GM10266 (cell line): ENCODE results near the gene HSH2D.
A peak's percentile ranks its signal among the peaks of the same experiment; 100 is the strongest.

Source experiments
- DNase-seq: peaks from one replicate; pipeline ENCODE4 v3.0.0; 2012; ENCODE audit errors: extremely low spot score
- TF ChIP-seq, protein P1 (sequence below): IDR thresholded peaks from 2 replicates; pipeline ENCODE4 v1.5.1; 2012; ENCODE audit warnings: mild to moderate bottlenecking, low read depth; ENCODE audit not compliant: control insufficient read depth, insufficient read depth; ENCODE audit errors: missing control alignments

HSH2D gene

GRCh38 chr19:16124953-16125352 lies 18.5 kb upstream of the HSH2D start:
- no peak for DNase-seq
- TF ChIP-seq, protein P1, sequence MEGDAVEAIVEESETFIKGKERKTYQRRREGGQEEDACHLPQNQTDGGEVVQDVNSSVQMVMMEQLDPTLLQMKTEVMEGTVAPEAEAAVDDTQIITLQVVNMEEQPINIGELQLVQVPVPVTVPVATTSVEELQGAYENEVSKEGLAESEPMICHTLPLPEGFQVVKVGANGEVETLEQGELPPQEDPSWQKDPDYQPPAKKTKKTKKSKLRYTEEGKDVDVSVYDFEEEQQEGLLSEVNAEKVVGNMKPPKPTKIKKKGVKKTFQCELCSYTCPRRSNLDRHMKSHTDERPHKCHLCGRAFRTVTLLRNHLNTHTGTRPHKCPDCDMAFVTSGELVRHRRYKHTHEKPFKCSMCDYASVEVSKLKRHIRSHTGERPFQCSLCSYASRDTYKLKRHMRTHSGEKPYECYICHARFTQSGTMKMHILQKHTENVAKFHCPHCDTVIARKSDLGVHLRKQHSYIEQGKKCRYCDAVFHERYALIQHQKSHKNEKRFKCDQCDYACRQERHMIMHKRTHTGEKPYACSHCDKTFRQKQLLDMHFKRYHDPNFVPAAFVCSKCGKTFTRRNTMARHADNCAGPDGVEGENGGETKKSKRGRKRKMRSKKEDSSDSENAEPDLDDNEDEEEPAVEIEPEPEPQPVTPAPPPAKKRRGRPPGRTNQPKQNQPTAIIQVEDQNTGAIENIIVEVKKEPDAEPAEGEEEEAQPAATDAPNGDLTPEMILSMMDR: no peak

DNA sequence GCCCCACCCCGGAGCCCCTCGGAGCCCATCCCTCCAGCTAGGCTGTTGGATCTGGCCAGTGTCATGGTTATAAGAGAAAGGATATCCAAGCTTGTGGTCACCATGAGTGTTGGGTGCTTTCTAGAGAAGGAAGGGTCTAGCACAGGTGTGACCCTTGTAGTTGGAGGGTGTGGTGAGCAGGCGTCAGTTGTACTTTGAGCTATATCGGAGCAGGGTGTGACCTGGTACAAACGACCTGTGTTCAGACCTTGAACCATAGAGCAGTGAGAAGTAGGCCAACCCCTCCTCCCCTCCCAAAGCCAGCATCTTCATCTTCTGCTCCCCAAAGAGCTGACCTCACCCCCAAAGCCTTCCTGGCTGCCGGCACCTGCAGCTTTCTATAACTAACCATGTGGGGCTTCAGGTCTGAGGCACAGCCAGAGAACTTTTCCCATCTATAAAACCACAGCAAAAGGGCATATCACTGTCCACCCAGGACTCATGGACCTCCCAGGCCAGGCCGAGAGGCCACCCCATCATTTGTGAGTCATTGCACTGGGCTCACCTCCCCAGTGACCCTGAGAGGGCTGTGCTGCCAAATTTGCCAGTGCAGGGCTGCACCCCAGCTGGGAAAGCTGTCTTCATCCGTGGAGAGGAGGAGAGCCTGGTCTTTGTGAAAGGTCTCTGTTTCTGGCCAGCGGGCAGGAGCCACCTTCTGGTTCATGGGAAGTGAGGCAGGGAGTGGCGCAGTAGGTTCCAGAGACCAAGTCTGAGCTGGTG lies 17.6 kb upstream of the HSH2D start:
- no peak for DNase-seq
- TF ChIP-seq, protein P1: no peak

DNA sequence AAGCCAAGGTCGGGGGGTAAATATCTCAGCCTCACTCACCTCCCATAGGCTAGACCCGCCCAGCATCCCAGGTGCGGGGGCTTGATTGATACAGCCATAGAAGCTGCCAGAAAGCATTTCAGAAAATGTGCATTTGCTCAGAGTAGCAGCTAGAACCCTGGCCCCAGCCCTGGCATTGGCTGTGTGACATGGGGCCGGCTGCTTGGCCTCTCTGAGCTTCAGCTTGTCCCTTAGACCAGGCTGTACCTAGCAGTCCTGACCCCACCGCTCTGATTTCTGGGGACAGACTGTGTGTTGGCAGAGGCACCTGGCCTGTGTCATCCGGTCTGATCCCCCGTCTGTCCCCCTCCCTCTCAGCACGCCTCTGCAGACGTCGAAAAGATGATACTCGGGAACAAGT lies 16.4 kb upstream of the HSH2D start:
- TF ChIP-seq, protein P1: no peak
- DNase-seq: no peak

DNA sequence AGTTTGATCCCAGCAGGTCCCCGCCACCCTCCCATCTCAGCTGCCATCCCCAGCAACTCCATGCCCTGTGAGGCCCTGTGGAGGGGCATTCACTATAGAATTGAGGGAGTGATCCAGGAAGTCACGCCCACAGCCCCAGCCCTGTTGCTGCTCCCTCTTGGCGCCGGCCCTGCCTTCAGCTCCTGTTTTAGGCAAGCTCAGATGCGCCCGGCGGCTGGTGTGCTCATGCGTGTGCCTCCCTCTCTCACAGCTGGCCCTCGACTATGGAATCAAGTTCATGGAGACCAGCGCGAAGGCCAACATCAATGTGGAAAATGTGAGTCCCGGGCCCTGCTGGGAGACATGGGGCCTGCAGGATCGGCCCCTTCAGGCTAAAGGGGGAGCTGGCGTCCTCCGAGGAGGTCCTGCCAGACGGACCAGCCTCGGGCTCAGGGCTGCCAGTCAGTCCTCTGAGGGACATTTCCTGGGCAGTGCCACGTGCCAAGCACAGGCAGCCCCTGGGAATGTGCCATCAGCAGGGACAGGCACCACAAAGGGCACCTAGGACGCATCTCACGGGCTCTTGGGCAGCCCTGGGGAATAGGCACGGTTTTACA lies 15.6 kb upstream of the HSH2D start:
- no peak for DNase-seq
- TF ChIP-seq, protein P1: no peak

GRCh38 chr19:16131648-16132047 lies 11.8 kb upstream of the HSH2D start:
- DNase-seq: no peak
- TF ChIP-seq, protein P1: no peak

DNA sequence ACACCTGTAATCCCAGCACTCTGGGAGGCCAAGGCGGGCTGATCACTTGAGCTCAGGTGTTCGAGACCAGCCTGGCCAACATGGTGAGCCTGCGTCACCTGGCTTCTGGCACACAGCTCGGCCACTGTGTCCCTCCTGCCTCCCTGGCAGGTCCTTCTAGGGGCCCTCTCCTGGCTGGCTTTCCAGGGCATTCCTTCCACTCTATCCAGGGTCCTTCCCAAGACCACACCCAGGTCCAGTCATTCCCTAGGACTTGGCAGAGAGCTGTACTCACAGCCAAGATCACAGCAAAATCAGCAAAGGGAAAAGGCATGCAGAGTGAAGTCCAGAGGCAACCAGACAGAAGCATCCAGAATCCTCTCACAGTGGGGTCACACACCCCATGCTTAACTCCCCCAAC lies 9.7 kb upstream of the HSH2D start:
- DNase-seq: no peak
- TF ChIP-seq, protein P1: no peak

GRCh38 chr19:16134510-16134909 lies 9.0 kb upstream of the HSH2D start:
- DNase-seq: peak; percentile 56

More at GRCh38 chr19:16134510-16134909, 9.0 kb upstream of the HSH2D start:
- TF ChIP-seq, protein P1: no peak
